ENCODE results near the gene DDX25.

Gene DDX25

DNA sequence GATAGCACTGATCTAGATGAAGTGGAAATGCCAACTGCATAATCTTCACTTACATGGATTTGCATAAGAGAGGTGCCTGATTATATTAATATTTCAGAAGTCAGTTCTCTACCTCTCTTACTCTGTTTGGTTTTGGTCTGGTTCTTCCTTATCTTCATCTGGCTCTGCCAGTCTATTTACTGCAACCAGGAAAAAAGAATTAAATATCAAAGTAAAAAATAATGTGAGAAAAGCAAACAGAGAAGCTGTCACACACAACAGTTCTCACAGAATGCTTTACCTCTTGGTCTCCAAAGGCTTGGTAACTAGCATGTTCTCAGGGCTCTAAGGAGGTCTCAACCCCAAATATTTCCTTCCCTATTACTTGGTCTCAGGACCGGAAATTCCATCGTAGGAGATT lies 48.3 kb downstream of the DDX25 start:
- DNase-seq (ENCODE audit: low read depth): no peak
- H3K4me3 ChIP-seq (replicated peaks; ENCODE audit: low read depth, low read length): no peak overlapping the region
- TF ChIP-seq, protein P1, sequence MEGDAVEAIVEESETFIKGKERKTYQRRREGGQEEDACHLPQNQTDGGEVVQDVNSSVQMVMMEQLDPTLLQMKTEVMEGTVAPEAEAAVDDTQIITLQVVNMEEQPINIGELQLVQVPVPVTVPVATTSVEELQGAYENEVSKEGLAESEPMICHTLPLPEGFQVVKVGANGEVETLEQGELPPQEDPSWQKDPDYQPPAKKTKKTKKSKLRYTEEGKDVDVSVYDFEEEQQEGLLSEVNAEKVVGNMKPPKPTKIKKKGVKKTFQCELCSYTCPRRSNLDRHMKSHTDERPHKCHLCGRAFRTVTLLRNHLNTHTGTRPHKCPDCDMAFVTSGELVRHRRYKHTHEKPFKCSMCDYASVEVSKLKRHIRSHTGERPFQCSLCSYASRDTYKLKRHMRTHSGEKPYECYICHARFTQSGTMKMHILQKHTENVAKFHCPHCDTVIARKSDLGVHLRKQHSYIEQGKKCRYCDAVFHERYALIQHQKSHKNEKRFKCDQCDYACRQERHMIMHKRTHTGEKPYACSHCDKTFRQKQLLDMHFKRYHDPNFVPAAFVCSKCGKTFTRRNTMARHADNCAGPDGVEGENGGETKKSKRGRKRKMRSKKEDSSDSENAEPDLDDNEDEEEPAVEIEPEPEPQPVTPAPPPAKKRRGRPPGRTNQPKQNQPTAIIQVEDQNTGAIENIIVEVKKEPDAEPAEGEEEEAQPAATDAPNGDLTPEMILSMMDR (IDR thresholded peaks at IDR 0.05; ENCODE audit: low read length, missing control alignments): no peak

DNA sequence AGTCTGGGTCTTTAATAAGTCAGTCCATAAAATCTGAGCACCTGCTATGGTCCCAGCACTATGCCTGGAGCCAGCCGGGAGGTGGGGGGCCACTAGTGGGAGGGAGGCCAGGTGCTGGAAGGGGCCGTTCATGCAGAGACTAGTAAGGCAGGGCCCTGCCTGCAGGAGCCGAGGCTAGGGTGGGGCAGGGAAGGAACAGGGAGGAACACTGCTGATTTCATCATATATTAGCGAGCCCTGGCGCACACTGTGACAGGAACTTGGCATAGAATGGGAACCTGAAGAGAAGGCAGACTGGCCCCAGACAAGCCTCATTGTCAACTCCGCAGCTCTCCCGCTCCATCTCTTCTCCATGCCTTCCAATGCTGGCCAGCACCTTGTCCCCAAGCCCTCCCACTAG lies 48.7 kb downstream of the DDX25 start:
- no peak for DNase-seq (ENCODE audit: low read depth)
- H3K4me3 ChIP-seq (replicated peaks; ENCODE audit: low read depth, low read length): no peak overlapping the region
- TF ChIP-seq, protein P1 (IDR thresholded peaks at IDR 0.05; ENCODE audit: low read length, missing control alignments): no peak

DNA sequence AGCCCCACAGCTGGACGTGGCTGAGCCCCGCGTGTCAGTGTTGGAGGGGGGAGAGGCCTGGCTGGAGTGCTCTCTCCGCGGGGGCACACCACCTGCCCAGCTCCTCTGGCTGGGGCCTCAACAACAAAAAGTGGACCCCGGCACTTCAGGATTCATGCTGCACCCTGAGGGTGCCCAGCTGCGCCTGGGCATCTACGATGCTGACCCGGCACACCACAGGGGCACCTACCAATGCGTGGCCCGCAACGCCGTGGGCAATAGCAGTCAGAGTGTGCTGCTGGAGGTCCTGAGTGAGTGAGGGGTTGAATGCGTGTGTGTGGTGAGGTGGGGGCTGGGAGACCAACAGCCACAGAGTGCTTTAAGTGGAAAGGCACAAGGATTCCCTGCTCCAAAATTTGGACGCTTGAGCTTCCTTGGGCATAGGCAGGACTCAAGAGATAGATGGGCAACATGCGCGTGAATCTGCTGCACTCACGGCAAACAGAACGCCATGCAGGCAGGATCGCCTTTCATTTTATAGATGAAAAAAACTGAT lies 49.2 kb downstream of the DDX25 start:
- DNase-seq (ENCODE audit: low read depth): no peak
- no peak overlapping the region for H3K4me3 ChIP-seq (replicated peaks; ENCODE audit: low read depth, low read length)
- TF ChIP-seq, protein P1 (IDR thresholded peaks at IDR 0.05; ENCODE audit: low read length, missing control alignments): no peak

DNA sequence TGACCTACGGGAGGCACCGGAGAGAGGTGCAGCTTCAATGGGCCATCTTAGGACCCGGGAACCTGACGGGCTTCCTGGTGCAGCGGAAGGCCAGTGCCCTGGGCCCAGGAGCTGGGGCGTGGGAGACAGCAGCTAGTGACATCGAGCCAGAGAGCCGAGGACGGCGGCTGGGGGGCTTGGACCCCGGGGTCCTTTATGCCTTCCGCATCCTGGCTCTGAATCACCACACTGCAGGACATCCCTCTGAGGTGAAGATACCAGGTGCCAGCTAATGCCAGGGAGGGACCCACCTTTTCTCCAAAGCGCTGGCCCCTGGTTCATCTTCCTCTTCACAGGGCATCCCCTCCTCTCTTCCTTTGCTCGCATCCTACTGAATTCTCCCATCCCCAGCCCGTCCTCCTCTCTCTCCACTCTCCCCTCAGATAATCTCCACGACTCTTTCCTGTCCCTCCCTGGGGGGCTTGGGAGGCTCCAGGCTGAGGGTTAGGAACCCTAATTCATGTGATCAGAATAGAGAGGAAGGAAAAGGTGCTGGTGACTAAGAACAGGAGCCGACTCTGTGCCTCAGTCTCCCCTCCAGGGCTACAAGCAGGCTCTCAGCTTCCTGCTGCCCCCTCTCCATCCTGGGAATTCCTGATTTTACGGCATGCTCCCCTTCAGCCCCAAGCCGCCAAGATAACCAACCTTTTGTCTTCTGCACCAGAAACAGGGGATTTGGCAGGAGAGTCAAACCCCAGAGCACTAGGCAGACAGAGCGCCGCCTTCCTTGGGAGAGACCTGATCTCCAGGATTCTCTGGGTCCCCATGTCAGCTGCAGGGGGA lies 50.0 kb downstream of the DDX25 start:
- no peak for DNase-seq (ENCODE audit: low read depth)
- TF ChIP-seq, protein P1 (IDR thresholded peaks at IDR 0.05; ENCODE audit: low read length, missing control alignments): no peak
- H3K4me3 ChIP-seq (replicated peaks; ENCODE audit: low read depth, low read length): no peak overlapping the region

DNA sequence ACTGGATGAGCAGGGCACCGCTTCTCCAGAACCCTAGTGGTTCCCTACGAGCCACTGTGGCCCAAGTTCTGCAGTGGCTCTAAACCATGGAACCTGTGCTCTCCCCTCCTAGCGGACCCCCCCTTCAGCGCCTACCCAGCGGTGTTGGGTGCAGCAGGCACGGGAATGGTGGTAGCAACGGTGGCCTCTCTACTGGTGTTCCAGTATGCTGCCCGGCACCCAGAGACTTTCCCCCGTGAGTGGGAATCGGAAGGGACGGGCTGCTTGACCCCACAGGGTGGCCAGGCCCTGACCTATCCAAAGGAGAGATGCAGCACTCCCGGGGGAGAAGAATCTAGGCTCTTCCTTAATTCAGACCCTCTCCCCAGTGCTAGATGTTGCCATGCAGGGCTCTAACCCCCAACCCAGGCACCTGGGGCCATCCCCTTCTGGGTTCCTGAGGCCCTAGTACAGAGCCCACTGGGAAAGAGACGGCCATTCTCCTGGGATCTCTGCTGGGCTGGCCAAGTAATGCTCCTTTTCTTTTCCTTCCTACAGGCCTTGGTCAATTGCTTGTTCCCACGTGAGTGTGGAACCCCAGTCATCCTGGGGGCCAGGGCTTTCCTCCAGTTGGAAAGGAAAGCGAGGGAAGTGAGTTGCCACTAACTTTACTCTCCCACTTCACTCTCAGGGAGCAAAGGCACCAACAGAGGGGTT lies 50.8 kb downstream of the DDX25 start:
- H3K4me3 ChIP-seq (replicated peaks; ENCODE audit: low read depth, low read length): no peak overlapping the region
- DNase-seq (ENCODE audit: low read depth): no peak
- TF ChIP-seq, protein P1 (IDR thresholded peaks at IDR 0.05; ENCODE audit: low read length, missing control alignments): no peak

DNA sequence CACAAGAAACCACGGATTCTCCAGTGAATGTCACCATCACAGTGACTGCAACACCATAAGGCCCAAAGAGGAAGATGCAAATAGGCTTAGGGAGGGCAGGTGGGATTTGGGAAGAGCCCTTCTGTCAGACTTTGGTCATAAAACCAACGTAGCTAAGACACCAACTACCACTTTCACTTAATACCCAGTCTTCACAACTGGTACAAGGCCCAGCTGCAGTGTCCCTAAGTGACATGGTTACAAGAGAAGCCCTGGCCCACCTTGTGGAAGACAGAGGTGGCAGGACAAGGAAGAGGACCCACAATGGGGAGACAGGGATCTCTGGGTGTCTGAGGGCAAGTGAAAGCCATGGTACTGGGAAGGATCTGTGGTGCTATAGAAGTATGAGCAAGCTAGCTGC lies 51.5 kb downstream of the DDX25 start:
- no peak for DNase-seq (ENCODE audit: low read depth)
- TF ChIP-seq, protein P1 (IDR thresholded peaks at IDR 0.05; ENCODE audit: low read length, missing control alignments): no peak
- H3K4me3 ChIP-seq (replicated peaks; ENCODE audit: low read depth, low read length): no peak overlapping the region

Measured in fibroblast of pulmonary artery (primary cell).